ENCODE results near the gene NOL7. TPM values are rescaled to one million over a fixed set of nuclear protein-coding genes. Genes with fewer than 3 reads are reported as not detected.
A peak's percentile ranks its signal among the peaks of the same experiment; 100 is the strongest.

The NOL7 gene
- total and polyA plus RNA-seq, 2 of the 13 experiments (the other 11 are each of a cell fraction or from before 2014, with no cell fraction given), result 37.8 to 186 TPM

GRCh38 chr6:13604546-13605416 is 10.4 kb upstream of the NOL7 start (continued):
- peak; percentile 73; the same call in 1 of the 2 replicates for TF ChIP-seq ZNF646 (CRISPR knock-in tag; IDR thresholded peaks at IDR 0.05)
- TF ChIP-seq GLI4 (CRISPR knock-in tag; IDR thresholded peaks at IDR 0.05; ENCODE audit: borderline replicate concordance), result no peak
- TF ChIP-seq ZNF740 (CRISPR knock-in tag; IDR thresholded peaks at IDR 0.05), result peak; percentile 75; the same call in 1 of the 2 replicates
- TF ChIP-seq ZNF224 (CRISPR knock-in tag; IDR thresholded peaks at IDR 0.05), result no peak; the same call in 1 of the 2 replicates
- TF ChIP-seq SOX6 (IDR thresholded peaks at IDR 0.05), result no peak
- peak; percentile 100 for TF ChIP-seq SOX6 (CRISPR knock-in tag; IDR thresholded peaks at IDR 0.05)
- TF ChIP-seq THAP8 (CRISPR knock-in tag; IDR thresholded peaks at IDR 0.05; ENCODE audit: borderline replicate concordance), result no peak
- peak; percentile 93; the same call in 1 of the 2 replicates for TF ChIP-seq RORA (CRISPR knock-in tag; IDR thresholded peaks at IDR 0.05)
- TF ChIP-seq ASH2L (IDR thresholded peaks at IDR 0.05; ENCODE audit: insufficient read length, low read depth, low read length), result peak; percentile 98
- TF ChIP-seq IRF9 (CRISPR knock-in tag; IDR thresholded peaks at IDR 0.05; ENCODE audit: borderline replicate concordance), result no peak
- no peak for TF ChIP-seq ZNF674 (CRISPR knock-in tag; IDR thresholded peaks at IDR 0.05; ENCODE audit: low read depth)
- no peak for TF ChIP-seq ATF7 (IDR thresholded peaks at IDR 0.05)
- TF ChIP-seq ATF7 (CRISPR knock-in tag; IDR thresholded peaks at IDR 0.05), result peak; percentile 43; the same call in 1 of the 2 replicates
- peak; percentile 90; the same call in 1 of the 2 replicates for TF ChIP-seq ZNF878 (CRISPR knock-in tag; IDR thresholded peaks at IDR 0.05)
- TF ChIP-seq ZNF788 (CRISPR knock-in tag; IDR thresholded peaks at IDR 0.05; ENCODE audit: borderline replicate concordance), result peak; percentile 81; the same call in 1 of the 2 replicates
- no peak for TF ChIP-seq ZBTB46 (CRISPR knock-in tag; IDR thresholded peaks at IDR 0.05; ENCODE audit: borderline replicate concordance)
- no peak for TF ChIP-seq ZNF282 (IDR thresholded peaks at IDR 0.05; ENCODE audit: partially characterized antibody)
